Activated CD4-positive, CD25-positive, alpha-beta regulatory T cell treated with anti-CD3 and anti-CD28 coated beads, Interleukin-2, amount 50 U/mL, for 16 hours (primary cell): ENCODE data around the gene STK32C.
A peak's percentile ranks its signal among the peaks of the same experiment; 100 is the strongest.

Source experiments
- DNase-seq: peaks from one replicate; pipeline ENCODE4 v3.0.0-alpha.2; 2020; ENCODE audit warnings: low read depth, low spot score

STK32C gene

DNA sequence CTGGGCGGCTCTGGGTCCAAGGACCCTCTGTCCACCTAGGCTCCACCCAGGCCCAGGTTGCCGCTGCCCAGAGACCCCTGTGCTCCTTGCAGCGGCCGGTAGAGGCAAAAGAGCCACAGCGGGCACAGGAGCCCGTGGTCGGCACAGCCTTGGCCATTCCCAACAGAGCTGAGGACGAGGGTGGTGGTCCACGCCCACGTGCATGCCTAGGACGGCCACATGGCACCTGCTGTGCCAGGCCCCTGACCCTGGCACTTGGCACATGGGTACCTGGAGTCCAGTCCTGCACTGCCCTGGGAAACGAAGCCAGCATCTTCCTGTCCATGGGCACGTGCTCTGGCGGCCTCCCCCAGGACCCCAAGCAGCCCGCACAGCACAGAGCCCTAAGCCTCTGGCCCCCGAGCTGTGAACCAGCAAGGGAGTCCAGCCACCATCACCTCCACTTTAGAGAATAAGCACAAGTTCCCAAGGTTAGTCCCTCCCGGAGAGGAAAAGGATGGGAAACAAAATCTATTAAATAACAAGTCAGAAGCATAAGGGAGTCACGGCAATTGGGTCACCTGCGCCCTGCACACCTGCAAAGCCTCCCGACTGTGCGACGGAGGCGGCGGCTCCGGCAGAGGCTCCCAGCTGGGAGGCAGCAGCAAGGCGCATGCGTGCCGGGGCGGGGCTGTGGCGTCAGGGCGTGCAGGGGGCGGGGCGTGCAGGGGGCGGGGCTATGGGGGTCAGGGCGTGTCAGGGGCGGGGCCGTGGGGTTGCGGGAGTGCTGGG lies 59.1 kb downstream of the STK32C start:
- peak; percentile 37 for DNase-seq

DNA sequence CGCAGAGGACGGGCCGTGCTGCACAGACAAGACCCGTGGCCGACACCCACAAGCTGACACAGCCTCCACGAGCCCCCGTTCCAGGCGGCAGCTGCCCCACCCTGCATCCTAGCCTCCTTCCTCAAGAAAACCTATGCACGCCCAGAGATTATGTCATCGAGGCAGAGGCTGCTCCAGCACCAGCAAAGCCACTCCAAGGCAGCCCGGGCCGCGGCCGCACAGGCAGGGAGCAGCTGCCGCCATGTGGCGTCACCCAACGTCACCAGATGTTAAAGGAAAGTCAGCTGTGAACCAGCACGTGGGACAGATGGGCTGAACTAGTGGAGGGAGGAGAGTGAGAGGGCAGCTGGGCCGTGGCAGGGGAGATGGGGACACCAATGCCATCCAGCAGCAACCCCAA lies 59.8 kb downstream of the STK32C start:
- DNase-seq: no peak

DNA sequence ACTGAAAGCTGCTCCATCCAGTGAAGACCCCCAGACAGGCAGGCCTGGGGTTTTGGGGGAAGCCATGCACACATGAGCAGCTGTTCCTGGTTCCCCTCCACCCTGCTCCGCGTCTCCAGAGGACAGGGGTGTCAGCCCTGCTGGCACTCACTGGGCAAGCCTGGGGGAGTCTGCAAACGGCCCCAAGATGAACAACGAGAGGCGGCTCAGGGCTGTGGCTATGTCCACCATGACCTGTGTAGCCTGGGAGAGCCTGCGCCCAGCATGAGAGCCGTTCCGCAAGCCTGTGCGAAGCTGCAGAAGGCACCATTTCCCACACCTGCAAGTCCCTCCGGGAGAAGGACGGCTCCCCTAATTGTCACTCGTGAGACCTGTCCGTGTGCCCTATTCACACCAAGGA lies 61.5 kb downstream of the STK32C start:
- no peak for DNase-seq

DNA sequence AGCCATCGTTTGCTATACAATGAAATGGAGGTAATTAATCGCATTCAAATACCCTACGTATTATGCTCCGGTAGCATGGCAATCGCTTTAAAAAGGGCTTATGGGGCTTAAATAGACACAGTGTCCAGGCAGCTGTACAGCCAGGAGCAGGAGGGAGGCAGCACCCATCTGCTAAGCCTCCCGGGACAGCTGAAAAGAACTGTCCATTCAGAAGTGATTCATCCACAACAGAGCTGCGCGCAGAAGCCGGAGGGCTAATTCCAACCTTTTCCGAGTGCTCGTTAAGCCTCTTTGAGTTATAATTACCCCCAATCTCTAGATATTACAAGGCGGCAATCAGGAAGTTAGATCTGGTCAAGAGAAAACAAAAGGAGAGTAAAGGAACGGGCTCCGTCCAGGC lies 62.7 kb downstream of the STK32C start:
- no peak for DNase-seq

DNA sequence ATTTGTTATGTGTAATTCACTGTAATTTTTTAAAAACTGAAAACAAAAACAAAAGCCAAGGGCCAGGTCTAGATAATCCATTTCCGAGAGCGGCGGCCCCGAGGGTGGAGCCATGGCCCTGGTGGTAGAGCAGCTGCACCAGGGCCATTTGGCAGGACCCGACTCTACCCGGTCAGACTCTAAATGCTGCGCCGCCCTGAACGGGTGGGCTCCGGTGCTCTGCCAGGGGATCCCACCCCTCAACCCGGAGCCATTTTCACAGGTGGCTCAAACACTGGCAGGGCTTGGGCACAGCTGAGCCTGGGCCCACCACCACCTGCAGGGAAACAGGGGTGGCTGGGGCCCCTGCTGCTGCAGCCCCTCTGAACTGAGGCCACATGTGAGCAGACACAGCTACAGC lies 64.1 kb downstream of the STK32C start:
- DNase-seq: no peak

DNA sequence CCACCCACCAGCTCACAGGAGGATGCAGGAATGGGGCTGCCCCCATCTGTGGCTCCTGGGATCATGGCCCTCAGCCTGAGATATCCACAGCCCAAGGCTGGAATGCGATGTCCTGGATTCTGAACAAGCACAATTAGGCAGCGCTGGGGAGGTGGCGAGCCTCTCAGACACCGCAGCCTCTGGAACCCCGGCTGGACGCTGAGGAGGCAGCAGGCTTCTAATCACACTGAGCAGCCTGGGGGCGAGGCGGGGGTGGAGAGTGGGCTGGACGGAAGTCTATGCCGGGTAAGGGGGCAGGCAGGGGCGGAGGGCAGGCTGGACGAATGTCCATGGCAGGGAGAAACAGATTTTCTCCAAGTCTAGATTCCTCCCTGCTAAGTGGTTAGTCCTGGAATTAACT lies 64.6 kb downstream of the STK32C start:
- no peak for DNase-seq

DNA sequence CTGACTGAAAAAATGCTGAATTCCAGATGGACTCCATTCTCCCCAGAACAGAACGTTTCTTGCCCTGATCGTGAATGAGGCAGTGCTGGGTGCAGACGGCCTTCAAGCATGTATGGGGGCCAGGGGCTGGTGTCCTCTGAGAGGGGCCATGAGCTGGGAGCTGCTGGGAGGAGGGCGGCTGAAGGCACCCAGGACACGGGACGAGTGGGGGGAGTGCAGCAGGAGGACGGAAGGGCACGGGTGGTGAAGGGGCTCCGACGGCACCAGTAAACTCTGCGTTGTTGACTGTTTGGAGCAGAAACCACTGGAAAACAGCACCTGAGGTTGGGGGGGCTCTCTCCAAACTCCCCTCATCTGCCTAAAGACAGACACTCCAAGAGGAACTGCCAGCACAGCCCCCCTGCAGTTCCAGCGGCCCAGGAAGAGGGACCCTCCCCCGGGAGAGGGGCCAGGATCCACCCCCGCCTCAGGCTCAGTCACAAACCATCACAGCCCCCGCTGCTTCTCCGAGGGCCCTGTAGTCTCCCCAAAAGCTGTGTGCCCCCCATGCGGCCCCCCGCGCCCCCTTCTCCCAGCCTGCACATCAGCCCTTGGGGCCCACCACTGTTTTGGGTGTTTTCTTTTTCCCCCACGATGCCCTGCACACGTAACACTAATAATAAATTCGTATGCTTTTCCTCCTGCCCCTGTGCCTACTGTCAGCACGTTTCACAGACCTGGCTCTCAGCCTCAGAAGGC lies 65.5 kb downstream of the STK32C start:
- no peak for DNase-seq

DNA sequence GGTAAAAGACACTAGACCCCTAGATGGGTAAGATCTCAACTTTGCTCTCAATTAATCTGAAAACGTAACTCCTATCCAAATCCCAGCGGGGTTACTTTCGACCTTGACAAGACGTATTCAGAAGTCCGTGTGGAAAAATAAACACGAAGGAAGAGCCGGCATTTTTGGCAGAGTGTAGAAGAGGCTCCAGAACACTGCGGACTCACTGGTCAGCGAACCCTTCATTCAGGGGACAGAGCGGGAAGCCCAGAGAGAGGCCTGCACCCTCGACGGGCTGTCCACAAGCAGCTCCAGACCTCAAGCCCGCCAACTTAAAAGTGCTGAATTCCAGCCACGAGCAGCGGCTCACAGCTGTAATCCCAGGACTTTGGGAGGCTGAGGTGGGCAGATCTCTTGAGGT lies 66.3 kb downstream of the STK32C start:
- no peak for DNase-seq

DNA sequence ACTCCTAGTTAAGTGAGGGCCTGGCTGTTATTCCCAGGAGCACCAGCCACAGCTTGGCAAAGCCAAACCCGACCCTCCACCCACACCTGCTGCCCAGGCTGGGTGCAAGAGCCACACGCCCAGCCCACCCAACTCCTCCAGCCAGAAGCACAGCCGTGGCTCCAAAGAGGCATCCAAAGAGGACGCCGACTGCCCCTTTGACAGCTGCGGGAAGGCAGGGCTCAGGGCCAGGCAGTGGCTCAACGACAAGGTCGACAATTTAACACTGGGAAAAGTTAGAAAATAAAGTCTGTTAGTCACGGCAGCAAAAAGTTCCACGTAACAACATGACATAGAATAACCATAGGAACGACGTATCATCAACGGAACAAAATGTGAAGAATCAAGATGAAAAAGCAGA lies 66.7 kb downstream of the STK32C start:
- no peak for DNase-seq

DNA sequence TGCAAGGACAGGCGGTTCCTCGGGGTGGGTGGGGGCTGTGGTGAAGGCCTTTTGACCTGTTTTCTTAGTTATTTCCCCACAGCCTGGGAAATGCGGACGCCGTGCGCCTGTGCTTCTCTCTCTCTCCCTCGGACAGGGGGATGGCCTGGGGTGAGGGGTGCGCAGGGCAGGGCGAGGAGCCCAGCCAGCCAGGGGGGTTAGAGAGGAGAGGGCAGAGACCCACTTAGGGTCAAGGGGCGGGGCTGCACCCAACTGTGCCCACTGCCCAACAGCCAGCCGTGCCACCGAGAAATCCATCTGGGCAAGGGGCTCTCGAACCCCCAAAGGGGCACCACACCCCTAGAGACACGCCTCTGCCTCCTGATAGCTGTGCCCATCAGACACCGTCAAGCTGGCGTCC lies 67.2 kb downstream of the STK32C start:
- no peak for DNase-seq

DNA sequence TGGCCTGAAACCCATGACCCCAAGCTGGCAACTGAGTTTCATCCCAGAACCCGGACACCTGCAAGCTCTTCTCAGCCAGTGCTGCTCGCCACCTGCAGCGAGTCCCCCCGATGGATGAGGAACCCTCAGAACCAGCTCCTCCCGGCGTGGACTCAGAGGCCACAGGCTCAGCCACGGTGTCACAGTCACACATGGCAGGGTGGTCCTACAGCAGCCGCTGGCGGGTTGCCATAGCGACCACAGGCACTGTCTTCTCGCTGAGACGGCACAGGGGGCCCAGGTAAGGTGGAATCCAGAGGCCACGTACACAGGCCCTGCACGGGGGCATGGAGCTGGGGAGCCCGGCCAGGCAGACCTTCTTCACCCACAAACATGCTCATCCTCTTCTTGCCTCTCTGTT lies 67.6 kb downstream of the STK32C start:
- no peak for DNase-seq

DNA sequence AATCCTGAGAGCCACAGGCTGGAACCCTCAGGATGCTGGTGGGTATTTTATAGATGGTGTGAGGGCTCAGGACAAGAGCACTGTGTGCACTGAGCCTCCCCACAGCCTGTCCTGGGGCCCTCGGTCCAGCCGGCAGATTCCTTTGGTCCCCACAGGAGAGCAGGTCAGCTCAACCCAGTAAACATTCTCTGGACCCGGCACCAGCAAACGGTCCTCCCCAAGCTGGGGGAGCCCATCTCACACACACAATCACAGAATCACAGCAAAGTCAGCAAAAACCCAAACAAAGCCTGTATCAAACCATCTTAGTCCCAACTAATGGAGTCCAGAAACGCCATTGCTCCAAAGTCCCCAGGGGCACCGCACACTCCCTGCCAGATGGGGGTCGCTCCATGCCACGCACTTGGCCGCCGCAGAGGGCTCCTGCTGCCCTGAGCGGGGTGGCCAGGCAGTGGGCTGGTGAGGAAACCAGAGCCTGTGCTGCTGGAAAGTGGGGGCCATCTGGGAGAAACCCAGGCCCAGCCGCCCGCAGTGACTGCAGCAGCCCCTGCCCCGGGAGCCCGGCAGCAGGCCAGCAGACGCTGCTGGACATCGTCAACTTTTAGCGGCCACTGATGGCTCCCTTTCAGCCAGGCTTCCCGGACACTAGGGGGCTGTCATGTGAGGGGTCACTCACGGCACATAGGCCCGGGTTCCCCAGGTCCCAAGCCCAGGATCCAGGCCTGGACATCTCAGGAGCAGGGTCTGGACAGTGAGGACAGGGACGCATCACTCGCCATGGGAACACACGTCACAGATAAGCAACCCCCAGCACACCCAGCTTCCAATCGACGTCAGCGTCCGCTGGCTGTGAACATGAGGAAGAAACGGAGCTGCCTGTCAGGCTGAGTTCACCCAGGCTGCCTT lies 68.4 kb downstream of the STK32C start:
- DNase-seq: no peak

DNA sequence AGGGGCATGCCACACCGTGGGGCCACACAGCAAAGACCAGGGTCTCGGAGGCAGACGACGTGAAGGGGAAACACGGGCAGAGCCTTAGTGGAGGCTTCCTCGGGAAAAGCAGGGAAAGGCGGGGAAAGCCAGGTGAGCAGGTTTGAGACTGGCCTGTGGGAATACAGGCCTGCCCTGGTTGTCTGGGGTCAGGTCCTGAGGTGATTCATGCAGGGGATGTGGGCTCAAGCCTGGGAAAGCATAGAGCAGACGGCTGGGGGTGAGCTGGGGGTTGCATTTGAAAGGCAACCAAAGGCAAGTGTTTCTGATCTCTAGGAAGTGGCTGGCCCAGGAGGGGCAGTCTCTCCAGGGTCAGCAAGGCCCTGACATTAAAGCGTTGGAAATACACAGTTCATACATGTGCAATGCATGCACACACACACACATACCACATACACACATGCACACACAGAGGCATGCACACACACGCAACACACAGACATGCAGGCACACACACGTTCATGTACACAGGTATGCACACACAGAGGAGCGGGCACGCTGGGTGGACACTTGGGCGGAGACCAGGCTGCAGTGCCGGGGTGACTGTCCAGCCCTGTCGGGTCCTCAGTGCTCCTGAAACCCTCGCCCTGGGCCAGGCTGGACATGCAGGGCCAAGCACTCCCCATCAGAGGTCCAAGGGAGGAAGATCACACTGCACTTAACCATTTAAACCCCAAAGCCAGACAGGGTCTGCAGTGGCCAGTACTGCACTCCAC lies 69.2 kb downstream of the STK32C start:
- no peak for DNase-seq

DNA sequence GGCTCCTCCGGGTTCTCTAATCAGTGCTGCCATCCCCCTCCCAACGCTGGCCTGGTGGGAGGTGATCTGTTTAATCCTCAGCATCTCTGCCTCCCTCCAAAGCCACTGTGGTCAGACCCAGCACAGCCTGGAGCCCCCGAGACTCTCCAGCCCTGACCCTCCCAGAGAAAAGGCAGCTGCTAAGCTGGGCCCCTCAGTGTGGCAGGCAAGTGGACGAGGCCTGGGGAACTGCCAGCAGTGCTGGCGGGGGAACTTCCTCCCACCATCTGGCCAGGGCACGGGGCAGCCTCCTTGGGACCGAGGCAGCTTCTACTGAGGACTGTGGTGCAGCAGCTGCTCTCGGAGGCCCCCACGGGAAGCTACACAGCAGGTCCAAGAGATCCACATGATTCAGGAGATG lies 69.9 kb downstream of the STK32C start:
- DNase-seq: no peak

DNA sequence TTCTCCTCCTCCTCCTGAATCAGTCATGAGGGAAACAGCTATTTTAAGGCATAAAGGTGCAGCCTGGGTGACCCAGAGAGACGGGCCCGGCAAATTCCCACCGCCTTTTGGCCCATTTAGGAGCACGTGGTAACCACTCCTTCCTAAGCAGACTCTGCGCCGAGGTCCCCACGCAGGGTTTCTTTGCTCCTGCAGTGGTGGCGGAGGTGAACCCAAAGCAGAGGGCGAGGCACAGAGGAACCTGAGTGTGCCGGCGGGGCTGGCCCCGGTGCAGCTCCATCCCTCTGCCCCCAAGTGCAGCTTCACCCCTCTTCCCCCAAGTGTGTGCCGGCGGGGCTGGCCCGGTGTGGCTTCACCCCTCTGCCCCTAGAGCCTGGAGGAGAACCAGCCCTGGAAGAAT lies 70.4 kb downstream of the STK32C start:
- no peak for DNase-seq

DNA sequence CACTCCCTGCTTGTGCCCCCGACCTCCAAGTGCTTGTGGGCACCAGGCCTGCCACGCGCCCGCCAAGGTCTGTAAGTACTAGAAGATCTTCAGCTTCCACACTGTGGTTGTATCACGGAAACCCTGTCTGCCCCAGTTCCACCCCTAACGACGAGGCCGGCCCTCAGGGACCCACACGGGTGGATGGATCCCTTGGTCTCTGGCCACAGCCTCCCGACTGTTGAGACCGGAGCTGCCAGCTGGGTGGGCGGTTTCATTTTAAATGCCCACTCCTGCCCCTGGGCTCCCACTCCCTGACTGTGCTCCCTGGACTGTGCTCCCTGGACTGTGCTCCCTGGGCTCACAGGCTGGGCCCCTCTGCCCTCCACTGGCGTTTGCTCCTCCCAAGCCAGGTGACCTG lies 70.9 kb downstream of the STK32C start:
- no peak for DNase-seq

DNA sequence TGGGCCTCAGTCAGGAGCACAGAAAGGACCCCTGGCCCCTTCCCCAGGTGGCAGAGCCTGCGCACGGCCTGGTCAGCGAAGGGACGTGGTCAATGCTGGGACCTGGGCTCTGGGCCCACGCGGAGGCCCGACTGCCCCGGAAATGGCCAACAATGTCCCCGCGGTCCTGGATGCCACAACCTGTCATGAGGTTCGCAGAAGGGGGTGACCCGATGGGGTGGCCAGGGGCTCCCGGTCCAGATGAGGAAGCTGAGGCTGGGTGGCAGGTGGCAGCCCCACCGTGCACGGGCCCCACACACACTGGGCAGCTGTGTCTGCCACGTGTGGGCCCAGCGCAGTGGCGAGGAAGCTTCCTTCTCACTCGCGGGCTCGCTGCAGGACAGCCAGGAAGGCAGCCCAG lies 71.6 kb downstream of the STK32C start:
- no peak for DNase-seq

DNA sequence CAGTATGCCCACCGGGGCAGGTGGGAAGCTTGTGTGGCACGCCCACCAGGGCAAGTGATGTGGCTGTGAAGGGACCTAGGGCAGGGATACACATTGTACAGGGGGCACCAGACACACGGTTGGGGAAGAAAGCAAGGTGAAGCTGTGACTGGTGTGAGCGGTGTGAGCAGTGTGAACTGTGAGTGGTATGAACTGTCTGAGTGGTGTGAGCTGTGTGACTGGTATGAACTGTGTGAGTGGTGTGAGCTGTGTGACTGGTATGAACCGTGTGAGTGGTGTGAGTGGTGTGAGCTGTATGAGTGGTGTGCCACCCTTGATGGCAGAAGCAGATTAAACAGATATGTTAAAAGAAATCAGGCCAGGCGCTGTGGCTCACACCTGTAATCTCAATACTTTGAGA lies 72.9 kb downstream of the STK32C start:
- no peak for DNase-seq

DNA sequence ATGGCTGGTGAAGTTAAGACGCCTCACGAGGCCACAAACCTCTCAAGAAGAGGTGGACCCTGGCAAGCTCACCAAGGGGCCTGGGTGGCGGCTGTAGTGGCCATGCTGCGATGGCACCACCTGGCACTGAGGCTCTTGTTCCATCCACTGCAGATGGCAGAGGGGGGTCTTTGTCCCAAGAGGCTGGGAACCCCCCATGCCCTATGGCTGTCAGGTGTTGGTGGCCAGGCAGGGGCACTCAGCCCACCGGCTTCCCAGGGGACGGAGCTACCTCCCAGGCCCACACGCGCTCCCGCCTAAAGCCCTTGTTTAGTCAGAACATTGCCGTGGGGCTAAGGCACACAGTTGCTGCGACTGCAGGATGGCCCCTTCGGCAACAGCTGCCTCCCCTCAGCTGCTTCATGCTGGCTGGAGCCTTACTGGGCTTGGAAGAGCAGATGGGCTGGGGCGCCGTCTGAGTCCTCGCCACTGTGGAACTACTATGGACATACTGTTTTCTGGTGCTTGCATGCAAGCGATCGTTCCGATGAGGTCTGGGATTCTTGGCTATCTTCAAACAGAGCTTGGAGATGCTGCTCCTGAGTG lies 74.2 kb downstream of the STK32C start:
- DNase-seq: no peak

DNA sequence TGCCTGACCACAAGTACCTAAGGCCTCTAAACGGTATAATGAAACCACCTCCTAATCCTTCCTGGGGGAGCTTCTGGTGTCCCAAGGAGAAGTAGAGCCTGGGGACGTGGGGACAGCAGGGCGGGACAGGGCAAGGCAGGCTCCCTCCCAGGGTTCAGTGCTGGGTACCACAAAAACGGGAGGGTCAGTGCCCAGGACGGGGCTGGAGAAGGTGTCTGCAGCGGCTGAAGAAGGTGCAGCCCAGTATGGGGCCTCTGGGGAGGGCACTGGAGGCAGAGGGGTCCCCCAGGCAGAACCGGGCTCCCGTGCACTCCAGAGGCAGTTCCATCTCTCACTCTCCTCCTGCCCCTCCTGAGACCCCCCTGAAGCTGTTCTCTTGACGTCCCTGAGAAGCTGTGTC lies 74.8 kb downstream of the STK32C start:
- DNase-seq: no peak
